HepG2 (cell line): Measurements from ENCODE around the gene VEGFB. TPM values are rescaled to one million over a fixed set of nuclear protein-coding genes. Genes with fewer than 3 reads are reported as not detected.

Experiments used
- ATAC-seq: fragments of 200-7000 bp; cut with Tn5 transposase; 3 replicates; pipeline ENCODE4 v1.9.1; 2020; ENCODE audit warnings: mild to moderate bottlenecking, moderate library complexity
- BruUV-seq: library from RNA; stranded (reverse); fragments of 400-500 nt; replicated peaks from 2 replicates; lab custom pipeline; 2021; lab: Mats Ljungman, UMichigan
- CTCF ChIA-PET: fragments of 300-600 bp; formaldehyde crosslinking; extraction: SDS; loops from one replicate; lab custom pipeline; 2021; ENCODE audit warnings: low total read pairs, inconsistent platforms, low intra/inter-chr PET ratio; lab: Yijun Ruan, JAX
- POLR2A ChIA-PET: fragments of 350-600 bp; sonication (Branson Sonifier 250); formaldehyde crosslinking; loops from one replicate; lab custom pipeline; 2020; ENCODE audit warnings: antibody characterized with exemption, inconsistent platforms; lab: Yijun Ruan, JAX
- DNase-seq: peaks from one replicate; pipeline ENCODE4 v3.0.0-alpha.2; 2015; ENCODE audit warnings: low spot score
- FAIRE-seq: peaks from 3 replicates; lab custom pipeline; 2011; peaks lifted over from hg19 to GRCh38; lab: Jason Lieb, UNC
- H2AFZ ChIP-seq: one replicate; pipeline ENCODE4 v1.6.1; 2011; ENCODE audit warnings: low read length, inconsistent platforms
- H3K27ac ChIP-seq: fragments of 300-600 bp; 3 replicates; pipeline ENCODE4 v1.8.0; 2011; ENCODE audit warnings: mixed run types, mild to moderate bottlenecking, mixed read lengths, low read length, inconsistent platforms; ENCODE audit not compliant: insufficient read depth; ENCODE audit errors: extremely low read length
- H3K27me3 ChIP-seq, 2 experiments: fragments of 200-600 bp in 1 of 2; 2 replicates in 1 of 2; 3 replicates in 1 of 2; pipeline versions ENCODE4 v1.6.0 to v1.8.0; 2011; ENCODE audit warnings: low read length in 2 of 2, mild to moderate bottlenecking in 2 of 2, moderate library complexity in 2 of 2, inconsistent platforms in 1 of 2; ENCODE audit not compliant: insufficient read depth in 2 of 2, control insufficient read depth in 1 of 2
- H3K36me3 ChIP-seq, 2 experiments: fragments of 200-600 bp in 1 of 2; replicated peaks in 1 of 2; 2 replicates in 1 of 2; 3 replicates in 1 of 2; pipeline versions ENCODE4 v1.5.1 to v1.8.0; 2011; ENCODE audit warnings: low read length in 2 of 2, inconsistent platforms in 1 of 2; ENCODE audit not compliant: insufficient read depth in 2 of 2, control insufficient read depth in 1 of 2
- H3K4me1 ChIP-seq: 2 replicates; pipeline ENCODE4 v1.5.1; 2012; ENCODE audit warnings: low read length, inconsistent platforms; ENCODE audit not compliant: insufficient read depth
- H3K4me2 ChIP-seq: 2 replicates; pipeline ENCODE4 v1.6.0; 2011; ENCODE audit warnings: low read depth, low read length, inconsistent platforms
- H3K4me3 ChIP-seq, 3 experiments: fragments of 200-600 bp in 1 of 3; sonication (generic), shearing (Covaris generic) in 1 of 3; replicated peaks in 1 of 3; 2 replicates each; pipeline ENCODE4 v1.5.1; 2011 to 2016; ENCODE audit warnings: low read length in 3 of 3, inconsistent platforms in 2 of 3, low read depth in 2 of 3, mild to moderate bottlenecking in 2 of 3, control low read depth in 1 of 3, mixed read lengths in 1 of 3; ENCODE audit not compliant: insufficient read depth in 1 of 3
- H3K79me2 ChIP-seq: one replicate; pipeline ENCODE4 v1.6.1; 2011; ENCODE audit warnings: low read length, inconsistent platforms; ENCODE audit not compliant: insufficient read depth
- H3K9ac ChIP-seq: 2 replicates; pipeline ENCODE4 v1.6.0; 2011; ENCODE audit warnings: mild to moderate bottlenecking, low read depth, low read length, inconsistent platforms; ENCODE audit not compliant: insufficient read depth
- H3K9me3 ChIP-seq: 2 replicates; pipeline ENCODE4 v1.5.1; 2012; ENCODE audit warnings: mild to moderate bottlenecking, low read length
- H4K20me1 ChIP-seq: 2 replicates; pipeline ENCODE4 v1.6.0; 2011; ENCODE audit warnings: inconsistent platforms, mild to moderate bottlenecking, low read length, moderate library complexity; ENCODE audit not compliant: insufficient read depth
- BCL6 ChIP-seq: IDR thresholded peaks from 2 replicates; pipeline ENCODE4 v1.6.1; 2016; ENCODE audit warnings: missing genetic modification reagents, missing compliant biosample characterization
- KLF6 ChIP-seq: IDR thresholded peaks from 2 replicates; pipeline ENCODE4 v1.8.0; 2016; ENCODE audit warnings: missing biosample characterization, missing genetic modification reagents
- LRRFIP1 ChIP-seq: sonication (generic); formaldehyde crosslinking; conservative IDR thresholded peaks from 2 replicates; pipeline ENCODE4 v1.4.0; 2020; ENCODE audit warnings: missing genetic modification reagents
- MED8 ChIP-seq: sonication (generic); formaldehyde crosslinking; IDR thresholded peaks from 2 replicates; pipeline ENCODE4 v1.8.1; 2023; ENCODE audit warnings: mild to moderate bottlenecking, missing genetic modification reagents; ENCODE audit not compliant: insufficient replicate concordance
- MEF2D ChIP-seq: sonication (generic); formaldehyde crosslinking; IDR thresholded peaks from 2 replicates; pipeline ENCODE4 v1.5.1; 2020; ENCODE audit warnings: mild to moderate bottlenecking, missing genetic modification reagents
- MEIS1 ChIP-seq: sonication (generic); formaldehyde crosslinking; IDR thresholded peaks from 2 replicates; pipeline ENCODE4 v1.9.0; 2021; ENCODE audit warnings: mild to moderate bottlenecking, missing genetic modification reagents, moderate library complexity, borderline replicate concordance
- MTA1 ChIP-seq: sonication (generic); formaldehyde crosslinking; IDR thresholded peaks from 2 replicates; pipeline ENCODE4 v1.4.0; 2020; ENCODE audit warnings: missing genetic modification reagents, mild to moderate bottlenecking, borderline replicate concordance
- MYC ChIP-seq: sonication (generic); formaldehyde crosslinking; IDR thresholded peaks from 2 replicates; pipeline ENCODE4 v1.9.0; 2021; ENCODE audit warnings: missing genetic modification reagents, borderline replicate concordance
- MZF1 ChIP-seq: sonication (generic); formaldehyde crosslinking; IDR thresholded peaks from 2 replicates; pipeline ENCODE4 v1.8.1; 2023; ENCODE audit warnings: mild to moderate bottlenecking, missing genetic modification reagents, borderline replicate concordance
- NFKB2 ChIP-seq: sonication (generic); formaldehyde crosslinking; IDR thresholded peaks from 2 replicates; pipeline ENCODE4 v1.4.0; 2020; ENCODE audit warnings: missing genetic modification reagents, borderline replicate concordance
- PBX2 ChIP-seq: IDR thresholded peaks from 2 replicates; pipeline ENCODE4 v1.6.1; 2016; ENCODE audit warnings: control low read depth
- RARA ChIP-seq: IDR thresholded peaks from 2 replicates; pipeline ENCODE4 v1.6.1; 2016; ENCODE audit warnings: missing genetic modification reagents, missing compliant biosample characterization
- SAP130 ChIP-seq: IDR thresholded peaks from 2 replicates; pipeline ENCODE4 v1.6.1; 2016; ENCODE audit warnings: low read depth
- SMAD3 ChIP-seq: sonication (generic); formaldehyde crosslinking; IDR thresholded peaks from 2 replicates; pipeline ENCODE4 v1.4.0; 2020; ENCODE audit warnings: missing genetic modification reagents
- SRF ChIP-seq: IDR thresholded peaks from 2 replicates; pipeline ENCODE4 v1.6.1; 2011; ENCODE audit warnings: mild to moderate bottlenecking, low read depth, low read length, moderate library complexity
- SSRP1 ChIP-seq: IDR thresholded peaks from 2 replicates; pipeline ENCODE4 v1.6.1; 2016; ENCODE audit warnings: control low read depth
- STAG1 ChIP-seq: sonication (generic); formaldehyde crosslinking; IDR thresholded peaks from 2 replicates; pipeline ENCODE4 v1.4.0; 2020; ENCODE audit warnings: missing genetic modification reagents
- TBL1XR1 ChIP-seq: fragments of 150-350 bp; IDR thresholded peaks from 2 replicates; pipeline ENCODE4 v1.6.1; 2014; ENCODE audit warnings: borderline replicate concordance, low read length; ENCODE audit not compliant: partially characterized antibody
- TSC22D2 ChIP-seq: sonication (generic); formaldehyde crosslinking; IDR thresholded peaks from 2 replicates; pipeline ENCODE4 v1.5.1; 2020; ENCODE audit warnings: missing genetic modification reagents, mild to moderate bottlenecking, borderline replicate concordance
- YEATS4 ChIP-seq: sonication (generic); formaldehyde crosslinking; IDR thresholded peaks from 2 replicates; pipeline ENCODE4 v1.4.0; 2020; ENCODE audit warnings: missing genetic modification reagents, borderline replicate concordance
- ZNF343 ChIP-seq: sonication (generic); formaldehyde crosslinking; IDR thresholded peaks from 2 replicates; pipeline ENCODE4 v1.4.0; 2020; ENCODE audit warnings: mild to moderate bottlenecking, missing genetic modification reagents
- ZNF543 ChIP-seq: sonication (generic); formaldehyde crosslinking; IDR thresholded peaks from 2 replicates; pipeline ENCODE4 v1.4.0; 2020; ENCODE audit warnings: mild to moderate bottlenecking, missing genetic modification reagents
- ZNF546 ChIP-seq: sonication (generic); formaldehyde crosslinking; conservative IDR thresholded peaks from 2 replicates; pipeline ENCODE4 v1.8.1; 2023; ENCODE audit warnings: mild to moderate bottlenecking, missing genetic modification reagents
- WGBS: methylation state at CpG from one replicate; pipeline ENCODE4 v1.1.6; 2017; ENCODE audit warnings: low lambda C conversion rate; 5-methylcytosine and 5-hydroxymethylcytosine counted together
- in situ Hi-C: cut with HindIII; loops from 2 replicates; pipeline ENCODE4 v1.10.0; 2017; ENCODE audit warnings: low pct_unique_long_range_greater_than_20kb; ENCODE audit not compliant: extremely low pct_ligation_motif_present
- intact Hi-C: fragments of 100-400 bp; cut with micrococcal nuclease; formaldehyde crosslinking; loops from one replicate; pipeline ENCODE4 v1.10.0; 2022; ENCODE audit not compliant: unreplicated experiment
- polyA plus RNA-seq, 8 experiments: library from polyadenylated mRNA; depleted of rRNA in 3 of 8; stranded (reverse) in 7 of 8; unstranded in 1 of 8; fragments of >200 nt; fragmentation: Illumina TruSeq in 4 of 8; extraction: Trizol in 4 of 8; gene quantifications; 2 replicates each; pipeline versions ENCODE4 v1.2.1 to v1.2.3, GENCODE V29; 2011 to 2016; ENCODE audit warnings: low read depth in 4 of 8, missing spikeins in 1 of 8, mixed read lengths in 1 of 8; ENCODE audit not compliant: insufficient read depth in 1 of 8
- total RNA-seq, 5 experiments: library from RNA; depleted of rRNA; stranded (reverse); fragments of >200 nt; fragmentation: Illumina TruSeq; extraction: Trizol; gene quantifications; 2 replicates each; pipeline ENCODE4 v1.2.3, GENCODE V29; 2016; ENCODE audit warnings: low read depth in 1 of 5

The VEGFB gene
- total and polyA plus RNA-seq, 2 of the 13 experiments (the other 11 are each of a cell fraction or from before 2014, with no cell fraction given) = 9.0 to 11.3 TPM

DNA sequence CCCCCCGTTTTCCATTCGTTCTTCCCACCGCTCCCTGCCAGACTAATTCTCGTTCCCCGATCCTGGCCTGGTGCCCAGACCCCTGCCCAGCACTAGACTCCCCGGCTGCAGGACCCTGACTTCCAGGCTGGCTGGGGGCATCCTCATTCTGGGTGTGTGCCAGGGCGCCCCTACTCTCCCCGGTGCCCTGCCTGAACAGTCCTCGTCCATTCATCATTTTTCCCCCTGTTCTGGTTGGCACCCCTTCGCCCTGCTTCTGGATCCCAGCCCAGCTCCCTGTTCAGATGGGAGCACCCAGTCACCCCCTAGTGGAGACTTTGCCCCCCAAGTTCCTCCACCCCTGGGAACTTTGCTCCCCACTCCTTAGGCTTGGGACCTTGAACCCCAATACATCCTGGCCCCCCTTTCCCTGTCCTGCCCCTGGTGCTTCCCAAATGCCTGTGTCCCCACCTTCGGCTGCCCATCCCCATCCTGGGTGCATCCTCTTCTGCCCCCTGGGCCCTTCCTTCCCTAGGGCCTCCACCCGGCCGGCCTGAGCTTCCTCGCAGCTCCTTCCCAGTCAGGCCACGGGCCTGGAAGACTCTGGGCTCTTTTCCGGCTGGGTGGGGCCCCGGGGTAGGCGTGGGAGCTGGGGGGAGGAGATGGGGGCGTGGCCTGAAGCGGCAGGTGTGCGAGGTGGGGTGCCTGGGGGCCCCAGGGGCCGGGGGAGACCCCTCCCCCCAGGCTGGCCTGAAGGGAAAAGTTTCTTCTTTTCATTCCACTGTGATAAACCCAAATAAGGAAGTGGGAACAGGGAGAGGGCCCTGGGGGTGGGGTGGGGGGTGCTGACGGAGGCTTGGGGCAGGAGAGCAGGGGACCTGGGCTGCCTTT, 17.9 kb downstream of the VEGFB start:
- ATAC-seq = no peak
- TF ChIP-seq ZNF543 (CRISPR knock-in tag) (no peak), MTA1 (CRISPR knock-in tag) (peak; percentile 15; the same call in 1 of the 2 replicates), MEIS1 (CRISPR knock-in tag) (peak; percentile 53; the same call in 1 of the 2 replicates), ZNF546 (CRISPR knock-in tag) (0 out of 2 replicates have a peak, but pooled peaks have one; percentile 30), STAG1 (CRISPR knock-in tag) (no peak), RARA (CRISPR knock-in tag) (no peak), ZNF343 (CRISPR knock-in tag) (0 out of 2 replicates have a peak, but pooled peaks have one; percentile 31), PBX2 (CRISPR knock-in tag) (no peak), TSC22D2 (CRISPR knock-in tag) (no peak), SAP130 (CRISPR knock-in tag) (no peak), MEF2D (CRISPR knock-in tag) (no peak), SMAD3 (CRISPR knock-in tag) (no peak), MED8 (CRISPR knock-in tag) (no peak), MYC (CRISPR knock-in tag) (no peak), SSRP1 (no peak), NFKB2 (CRISPR knock-in tag) (no peak), KLF6 (CRISPR knock-in tag) (no peak), MZF1 (CRISPR knock-in tag) (no peak), YEATS4 (CRISPR knock-in tag) (no peak), LRRFIP1 (no peak), SRF (0 out of 2 replicates have a peak, but pooled peaks have one; percentile 17), BCL6 (CRISPR knock-in tag) (no peak), TBL1XR1 (no peak)

More for the DNA sequence above, 17.9 kb downstream of the VEGFB start:
- H3K27me3 ChIP-seq = no peaks in the 10 kb centered on the region; a peak in 1 of 5 replicates
- FAIRE-seq (no peak), DNase-seq (no peak)
- no peak overlapping the region for H2AFZ ChIP-seq
- in situ Hi-C loops (no loop called here), intact Hi-C loops (no loop called here)
- H4K20me1 ChIP-seq = no peaks in the 10 kb centered on the region
- ChIA-PET CTCF (no interaction called here), POLR2A (interaction anchor here (0.9 to 2.1 kb wide), 5 partner anchors 9 to 53 kb away, joined by 3 to 7 read pairs (median 6); partner anchors contain the start of genes ESRRA and FKBP2)
- no peak overlapping the region for H3K27ac ChIP-seq
- no peaks in the 10 kb centered on the region for H3K9me3 ChIP-seq
- H3K4me2 ChIP-seq = peak overlapping the region; percentile 97
- 12% methylated on average over 12 of the region's 23 CpGs for WGBS
- H3K79me2 ChIP-seq = peaks cover 7% of the 10 kb centered on the region
- peaks cover 51% of the 10 kb centered on the region for H3K4me1 ChIP-seq
- peak overlapping the region; percentile 66 to 88 (median 83) for H3K4me3 ChIP-seq
- peaks cover 5 to 10% of the 10 kb centered on the region in 2 experiments; a peak in 1 of 5 replicates for H3K36me3 ChIP-seq
- TSS peak; percentile 42 for BruUV-seq
- H3K9ac ChIP-seq = peak overlapping the region; percentile 70
